ENCODE measurements around the gene C11orf54.
"Not testable (repeated sequence)": the region's sequence is repeated elsewhere in the genome, so short reads cannot be mapped to it uniquely, and the experiment has no call there.

C11orf54 gene

DNA sequence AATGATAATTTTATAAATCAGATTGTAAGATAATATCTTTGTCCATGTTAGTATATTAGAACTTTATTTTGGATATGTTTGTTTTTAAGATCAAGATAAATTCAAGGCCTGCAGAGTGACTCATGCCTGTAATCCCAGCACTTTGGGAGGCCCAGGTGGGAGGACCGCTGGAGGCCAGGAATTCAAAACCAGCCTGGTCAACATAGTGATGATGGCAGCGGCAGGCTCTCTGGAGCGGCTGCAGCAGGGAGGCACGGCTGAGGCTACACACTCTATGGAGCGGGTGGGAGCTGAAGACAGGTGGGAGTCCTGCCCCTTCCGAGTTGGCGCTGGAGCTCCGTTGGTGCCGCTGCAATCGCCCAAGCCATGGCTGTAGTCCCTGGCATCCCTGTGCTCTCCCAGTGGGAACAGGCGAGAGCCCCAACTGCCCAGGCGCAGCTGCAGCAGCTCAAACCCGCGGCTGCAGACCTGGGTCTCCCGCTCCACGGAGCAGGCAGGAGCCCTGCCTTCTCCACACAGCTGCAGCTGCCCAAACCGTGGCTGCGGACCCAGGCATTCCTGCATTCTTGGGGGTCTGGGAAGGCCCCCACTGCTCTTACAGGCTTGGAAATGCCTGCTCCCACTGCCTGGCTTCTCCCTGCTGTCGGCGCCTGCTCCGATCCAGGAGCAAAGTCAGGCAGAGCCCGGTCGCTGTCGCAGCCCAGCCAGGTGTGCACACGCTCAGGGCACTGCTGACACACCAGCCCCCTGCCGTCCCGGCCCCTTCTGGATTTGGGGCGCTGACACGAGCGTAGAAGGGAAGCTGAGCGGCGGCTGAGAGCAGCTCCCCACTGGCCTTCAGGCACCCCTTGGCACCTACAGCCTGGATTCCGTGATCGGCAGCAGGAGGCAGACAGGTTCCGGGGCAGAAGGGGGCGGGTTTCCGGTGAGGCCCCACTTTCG lies 16.7 kb downstream of the C11orf54 start:
- in situ Hi-C loops (cut with HindIII; ENCODE audit: low sequenced_read_pairs) = no loop called here
- no peak overlapping the region for H3K4me3 ChIP-seq (ENCODE audit: low read depth, low read length)
- TF ChIP-seq, protein P1, sequence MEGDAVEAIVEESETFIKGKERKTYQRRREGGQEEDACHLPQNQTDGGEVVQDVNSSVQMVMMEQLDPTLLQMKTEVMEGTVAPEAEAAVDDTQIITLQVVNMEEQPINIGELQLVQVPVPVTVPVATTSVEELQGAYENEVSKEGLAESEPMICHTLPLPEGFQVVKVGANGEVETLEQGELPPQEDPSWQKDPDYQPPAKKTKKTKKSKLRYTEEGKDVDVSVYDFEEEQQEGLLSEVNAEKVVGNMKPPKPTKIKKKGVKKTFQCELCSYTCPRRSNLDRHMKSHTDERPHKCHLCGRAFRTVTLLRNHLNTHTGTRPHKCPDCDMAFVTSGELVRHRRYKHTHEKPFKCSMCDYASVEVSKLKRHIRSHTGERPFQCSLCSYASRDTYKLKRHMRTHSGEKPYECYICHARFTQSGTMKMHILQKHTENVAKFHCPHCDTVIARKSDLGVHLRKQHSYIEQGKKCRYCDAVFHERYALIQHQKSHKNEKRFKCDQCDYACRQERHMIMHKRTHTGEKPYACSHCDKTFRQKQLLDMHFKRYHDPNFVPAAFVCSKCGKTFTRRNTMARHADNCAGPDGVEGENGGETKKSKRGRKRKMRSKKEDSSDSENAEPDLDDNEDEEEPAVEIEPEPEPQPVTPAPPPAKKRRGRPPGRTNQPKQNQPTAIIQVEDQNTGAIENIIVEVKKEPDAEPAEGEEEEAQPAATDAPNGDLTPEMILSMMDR (IDR thresholded peaks at IDR 0.05; ENCODE audit: low read depth, low read length) = no peak
- no peak for DNase-seq (ENCODE audit: low read depth, low spot score)

DNA sequence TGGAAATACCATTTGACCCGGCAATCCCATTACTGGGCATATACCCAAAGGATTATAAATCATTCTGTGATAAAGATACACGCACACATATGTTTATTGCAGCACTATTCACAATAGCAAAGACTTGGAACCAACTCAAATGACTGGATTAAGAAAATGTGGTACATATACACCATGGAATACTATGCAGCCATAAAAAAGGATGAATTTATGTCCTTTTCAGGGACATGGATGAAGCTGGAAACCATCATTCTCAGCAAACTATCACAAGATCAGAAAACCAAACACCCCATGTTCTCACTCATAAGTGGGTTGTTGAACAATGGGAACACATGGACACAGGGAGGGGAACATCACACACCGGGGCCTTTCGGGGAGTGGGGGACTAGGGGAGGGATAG lies 17.7 kb downstream of the C11orf54 start:
- H3K4me3 ChIP-seq (ENCODE audit: low read depth, low read length); DNase-seq (ENCODE audit: low read depth, low spot score); in situ Hi-C loops (cut with HindIII; ENCODE audit: low sequenced_read_pairs): not testable (repeated sequence)

DNA sequence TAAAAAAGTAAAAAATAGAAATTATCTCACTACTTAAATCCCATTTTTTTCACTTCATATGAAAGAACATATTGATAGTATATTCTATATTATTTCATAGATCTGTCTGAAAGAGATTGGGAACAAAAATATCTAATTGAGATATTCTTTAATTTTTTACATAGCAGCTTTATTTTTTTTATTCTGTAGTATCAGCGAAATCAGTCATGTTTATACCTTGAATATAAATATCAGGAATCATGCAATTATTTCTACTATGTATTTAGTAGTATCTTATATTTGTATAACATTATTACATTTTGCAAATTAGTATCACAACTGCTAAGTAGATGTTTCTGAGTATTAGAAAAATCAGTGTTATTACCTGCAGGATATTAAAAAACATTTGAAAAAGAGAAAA lies 20.4 kb downstream of the C11orf54 start:
- H3K4me3 ChIP-seq (ENCODE audit: low read depth, low read length) = no peak overlapping the region
- TF ChIP-seq, protein P1 (IDR thresholded peaks at IDR 0.05; ENCODE audit: low read depth, low read length) = no peak
- in situ Hi-C loops (cut with HindIII; ENCODE audit: low sequenced_read_pairs) = no loop called here
- no peak for DNase-seq (ENCODE audit: low read depth, low spot score)

DNA sequence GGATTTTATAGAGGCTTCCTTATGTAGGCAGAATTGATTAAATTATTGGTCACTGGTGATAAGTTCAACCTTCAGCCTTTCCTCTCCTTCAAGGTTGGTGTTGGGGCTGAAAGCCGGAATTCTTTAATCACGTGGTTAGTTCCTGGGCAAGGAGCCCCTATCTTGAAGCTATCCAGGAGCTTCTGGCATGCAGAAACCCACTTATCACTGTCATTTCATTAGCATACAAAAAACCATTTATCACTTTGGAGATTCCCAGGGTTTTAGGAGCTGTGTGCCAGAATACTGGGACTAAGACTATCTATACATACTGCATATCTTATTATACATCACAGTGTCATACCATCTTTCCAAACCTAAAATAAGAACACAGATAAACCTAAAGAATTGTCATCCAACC lies 24.1 kb downstream of the C11orf54 start:
- TF ChIP-seq, protein P1 (IDR thresholded peaks at IDR 0.05; ENCODE audit: low read depth, low read length) = no peak
- no peak for DNase-seq (ENCODE audit: low read depth, low spot score)
- in situ Hi-C loops (cut with HindIII; ENCODE audit: low sequenced_read_pairs) = no loop called here
- H3K4me3 ChIP-seq (ENCODE audit: low read depth, low read length) = no peak overlapping the region

DNA sequence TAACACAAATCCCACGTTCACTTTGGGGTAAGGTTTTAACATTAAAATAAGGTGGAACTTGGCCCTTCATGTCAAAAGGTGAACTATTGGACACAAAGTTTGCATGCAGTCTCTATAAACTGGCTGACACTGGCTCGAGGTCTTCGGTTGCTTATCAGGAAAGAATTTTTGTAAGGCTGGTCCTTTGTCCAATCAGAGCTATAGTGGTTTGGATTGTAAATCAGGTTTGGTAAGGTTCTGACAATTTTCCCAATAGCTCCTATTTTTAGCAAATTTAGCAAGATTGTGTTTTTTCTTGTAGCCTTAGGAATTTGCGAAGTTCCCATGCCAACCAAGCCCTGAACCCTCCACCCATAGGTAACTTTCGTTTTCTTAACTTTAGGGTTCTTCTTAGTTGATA lies 25.0 kb downstream of the C11orf54 start:
- in situ Hi-C loops (cut with HindIII; ENCODE audit: low sequenced_read_pairs) = no loop called here
- no peak overlapping the region for H3K4me3 ChIP-seq (ENCODE audit: low read depth, low read length)
- TF ChIP-seq, protein P1 (IDR thresholded peaks at IDR 0.05; ENCODE audit: low read depth, low read length) = no peak
- no peak for DNase-seq (ENCODE audit: low read depth, low spot score)

DNA sequence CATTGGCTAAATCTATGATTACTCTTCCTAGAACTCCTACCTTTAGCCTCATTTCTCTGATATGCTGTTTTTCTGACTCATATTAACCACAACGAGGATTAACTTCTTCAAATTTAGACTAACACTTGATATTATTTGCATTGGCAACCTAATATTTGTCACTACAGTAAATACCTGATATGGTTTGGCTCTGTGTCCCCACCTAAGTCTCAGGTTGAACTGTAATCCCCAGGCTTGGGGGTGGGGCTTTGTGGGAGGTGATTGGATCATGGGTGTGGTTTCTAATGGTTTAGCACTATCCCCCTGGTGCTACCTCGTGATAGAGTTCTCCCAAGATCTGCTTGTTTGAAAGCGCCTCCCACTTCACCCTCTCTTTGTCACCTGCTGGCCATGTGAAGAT lies 25.5 kb downstream of the C11orf54 start:
- TF ChIP-seq, protein P1 (IDR thresholded peaks at IDR 0.05; ENCODE audit: low read depth, low read length) = no peak
- no peak overlapping the region for H3K4me3 ChIP-seq (ENCODE audit: low read depth, low read length)
- no peak for DNase-seq (ENCODE audit: low read depth, low spot score)
- in situ Hi-C loops (cut with HindIII; ENCODE audit: low sequenced_read_pairs) = no loop called here

DNA sequence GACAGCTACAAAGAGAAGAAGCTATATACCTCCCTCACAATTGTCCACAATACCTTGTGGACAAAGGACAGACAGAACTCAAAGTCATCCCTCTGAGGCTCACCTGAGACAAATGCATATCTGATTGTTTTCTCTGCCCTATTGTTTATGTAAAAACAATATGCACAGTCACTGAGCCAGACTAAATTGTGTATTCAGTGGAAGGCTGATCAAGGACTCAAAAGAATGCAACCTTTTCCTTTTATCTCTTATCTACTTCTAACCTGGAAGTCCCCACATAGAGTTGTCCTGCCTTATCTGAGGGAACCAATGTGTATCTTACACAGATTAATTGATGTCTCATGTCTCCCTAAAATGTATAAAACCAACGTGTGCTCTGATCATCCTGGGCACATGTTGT lies 28.7 kb downstream of the C11orf54 start:
- TF ChIP-seq, protein P1 (IDR thresholded peaks at IDR 0.05; ENCODE audit: low read depth, low read length) = no peak
- in situ Hi-C loops (cut with HindIII; ENCODE audit: low sequenced_read_pairs) = no loop called here
- H3K4me3 ChIP-seq (ENCODE audit: low read depth, low read length) = no peak overlapping the region
- DNase-seq (ENCODE audit: low read depth, low spot score) = no peak

Measured in astrocyte of the spinal cord (primary cell).